Transverse colon (tissue), 4 donors: Measurements from ENCODE around the gene TH. TPM values are rescaled to one million over a fixed set of nuclear protein-coding genes. Genes with fewer than 3 reads are reported as not detected.

ENCODE experiments used
- DNase-seq: peaks from one replicate; pipeline ENCODE4 v3.0.0-alpha.2; 2019
- H3K27ac ChIP-seq, 4 donors: fragments of 200-600 bp; sonication (generic); 2 replicates each; pipeline ENCODE4 v1.5.1; 2016 to 2018; ENCODE audit warnings: inconsistent platforms in 4 of 4
- H3K27me3 ChIP-seq: fragments of 200-600 bp; sonication (generic); 2 replicates; pipeline ENCODE4 v1.5.1; 2017; ENCODE audit warnings: inconsistent platforms
- H3K36me3 ChIP-seq, 4 donors: fragments of 200-600 bp; sonication (generic); 2 replicates each; pipeline ENCODE4 v1.5.1; 2017 to 2019; ENCODE audit warnings: inconsistent platforms in 4 of 4
- H3K4me1 ChIP-seq, 4 donors: fragments of 200-600 bp; sonication (generic); 2 replicates each; pipeline ENCODE4 v1.5.1; 2017 to 2020; ENCODE audit warnings: inconsistent platforms in 4 of 4
- H3K4me3 ChIP-seq, 4 donors: fragments of 200-600 bp; sonication (generic); 1 replicate in 1 of 4; 2 replicates in 3 of 4; pipeline versions ENCODE4 v1.5.1 to v1.6.1; 2017 to 2019; ENCODE audit warnings: inconsistent platforms in 4 of 4
- H3K9me3 ChIP-seq, 2 donors: fragments of 200-600 bp; sonication (generic); 2 replicates each; pipeline ENCODE4 v1.5.1; 2017 to 2019; ENCODE audit warnings: inconsistent platforms in 2 of 2
- EP300 ChIP-seq: sonication (generic); formaldehyde crosslinking; IDR thresholded peaks from one replicate; pipeline ENCODE4 v1.6.1; 2017; ENCODE audit warnings: antibody characterized with exemption, low read depth
- POLR2A ChIP-seq: fragments of 450-650 bp; IDR thresholded peaks from one replicate; pipeline ENCODE4 v1.6.1; 2016; ENCODE audit warnings: antibody characterized with exemption, mild to moderate bottlenecking, moderate library complexity
- POLR2AphosphoS5 ChIP-seq, 3 donors: sonication (generic); formaldehyde crosslinking; IDR thresholded peaks; one replicate each; pipeline ENCODE4 v1.6.1; 2016; ENCODE audit warnings: antibody characterized with exemption in 3 of 3
- WGBS, 2 donors: methylation state at CpG; one replicate each; pipeline ENCODE4 v1.1.5; 2018; ENCODE audit warnings: low coverage in 1 of 2; 5-methylcytosine and 5-hydroxymethylcytosine counted together
- in situ Hi-C, 4 donors: fragments of 200-750 bp; cut with MboI; loops; one replicate each; pipeline versions ENCODE4 v1.15.0 to v1.15.1; 2017; ENCODE audit warnings: low sequenced_read_pairs in 3 of 4, low pct_ligation_motif_present in 1 of 4, low pct_unique_long_range_greater_than_20kb in 1 of 4
- intact Hi-C: fragments of 100-400 bp; cut with DNase I; formaldehyde crosslinking; loops from one replicate; pipeline ENCODE4 v1.15.1; 2023; ENCODE audit warnings: low total_unique reads
- total RNA-seq, 4 donors: library from RNA; depleted of rRNA; stranded (reverse); fragments of >200 nt; gene quantifications; one replicate each; pipeline ENCODE4 v1.1.0, GENCODE V29; 2016
- TF ChIP-seq, protein P1 (sequence below), 5 experiments: fragments of 200-600 bp in 3 of 5; fragments of 450-650 bp in 2 of 5; sonication (generic) in 3 of 5; IDR thresholded peaks; 1 replicate in 2 of 5; 2 replicates in 3 of 5; pipeline ENCODE4 v1.5.1; 2016 to 2017; ENCODE audit warnings: antibody characterized with exemption in 5 of 5, inconsistent platforms in 3 of 5, mild to moderate bottlenecking in 2 of 5, moderate library complexity in 1 of 5

Gene TH
- total RNA-seq, 4 donors from 2014 or later = not detected

DNA sequence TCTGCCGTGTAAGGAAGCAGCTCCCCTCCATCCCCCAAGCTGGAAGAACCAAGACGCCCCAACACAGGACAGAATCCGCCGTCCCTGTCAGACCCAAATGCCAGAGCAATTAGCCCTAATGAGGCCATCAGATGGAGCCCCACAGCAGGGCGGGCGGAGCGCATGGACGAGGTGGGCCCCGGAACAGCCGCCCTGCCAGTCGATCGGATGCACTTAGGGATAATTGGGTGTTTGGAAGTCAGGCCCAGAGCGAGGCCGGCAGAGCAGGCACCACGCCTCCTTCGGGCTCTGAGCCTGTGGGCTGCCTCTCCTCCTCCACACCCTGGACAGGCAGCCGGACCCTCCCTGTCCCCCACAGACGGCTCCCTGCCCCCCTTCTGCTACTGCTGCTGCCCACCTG lies 5.5 kb upstream of the TH start:
- 43% methylated on average over 18 of the region's 18 CpGs; no CpG with 5 or more reads in 1 of the 2 donors for WGBS, 2 donors
- no peak for DNase-seq
- no peaks in the 10 kb centered on the region for H3K4me1 ChIP-seq
- intact Hi-C loops (no loop called here), in situ Hi-C loops (loop anchor here in 1 of 4 donors (25.0 kb wide), 2 partner anchors 110 to 235 kb away; partner anchors contain the start of gene TSSC4)
- H3K27ac ChIP-seq = no peak overlapping the region
- no peak overlapping the region for H3K4me3 ChIP-seq
- H3K36me3 ChIP-seq = no peaks in the 10 kb centered on the region
- peaks cover 20% of the 10 kb centered on the region for H3K27me3 ChIP-seq
- TF ChIP-seq POLR2A (no peak), EP300 (no peak), POLR2AphosphoS5 (IDR thresholded peaks at IDR 0.05) (no peak)
- TF ChIP-seq, protein P1, sequence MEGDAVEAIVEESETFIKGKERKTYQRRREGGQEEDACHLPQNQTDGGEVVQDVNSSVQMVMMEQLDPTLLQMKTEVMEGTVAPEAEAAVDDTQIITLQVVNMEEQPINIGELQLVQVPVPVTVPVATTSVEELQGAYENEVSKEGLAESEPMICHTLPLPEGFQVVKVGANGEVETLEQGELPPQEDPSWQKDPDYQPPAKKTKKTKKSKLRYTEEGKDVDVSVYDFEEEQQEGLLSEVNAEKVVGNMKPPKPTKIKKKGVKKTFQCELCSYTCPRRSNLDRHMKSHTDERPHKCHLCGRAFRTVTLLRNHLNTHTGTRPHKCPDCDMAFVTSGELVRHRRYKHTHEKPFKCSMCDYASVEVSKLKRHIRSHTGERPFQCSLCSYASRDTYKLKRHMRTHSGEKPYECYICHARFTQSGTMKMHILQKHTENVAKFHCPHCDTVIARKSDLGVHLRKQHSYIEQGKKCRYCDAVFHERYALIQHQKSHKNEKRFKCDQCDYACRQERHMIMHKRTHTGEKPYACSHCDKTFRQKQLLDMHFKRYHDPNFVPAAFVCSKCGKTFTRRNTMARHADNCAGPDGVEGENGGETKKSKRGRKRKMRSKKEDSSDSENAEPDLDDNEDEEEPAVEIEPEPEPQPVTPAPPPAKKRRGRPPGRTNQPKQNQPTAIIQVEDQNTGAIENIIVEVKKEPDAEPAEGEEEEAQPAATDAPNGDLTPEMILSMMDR (IDR thresholded peaks at IDR 0.05) = no peak
- H3K9me3 ChIP-seq = no peaks in the 10 kb centered on the region

DNA sequence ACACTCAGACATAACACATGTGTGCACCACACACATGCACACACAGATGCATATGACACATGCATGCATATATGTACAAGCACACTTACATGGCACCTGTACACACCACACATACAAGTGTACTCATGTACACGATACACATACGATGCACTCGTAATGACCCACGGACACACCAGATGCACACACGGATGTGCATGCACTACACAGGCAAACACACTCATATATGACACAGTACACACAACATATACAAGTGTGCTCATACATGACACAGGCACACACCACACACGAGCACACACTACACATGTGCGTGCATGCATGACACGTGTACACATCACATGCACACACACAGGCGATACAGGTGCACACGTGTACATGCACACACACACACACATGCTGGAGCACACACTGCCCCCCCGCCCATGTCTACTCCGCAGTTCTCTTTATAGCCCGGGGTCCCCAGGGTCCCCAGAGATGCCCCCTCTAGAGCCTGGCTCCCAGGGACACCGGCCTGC lies 4.8 kb upstream of the TH start:
- in situ Hi-C loops = loop anchor here in 1 of 4 donors (25.0 kb wide), 2 partner anchors 111 to 236 kb away; partner anchors contain the start of gene TSSC4
- Histone ChIP-seq H3K27ac (no peak overlapping the region), H3K4me1 (no peaks in the 10 kb centered on the region), H3K9me3 (no peaks in the 10 kb centered on the region), H3K27me3 (peaks cover 14% of the 10 kb centered on the region), H3K4me3 (no peak overlapping the region), H3K36me3 (no peaks in the 10 kb centered on the region)
- DNase-seq = no peak
- WGBS, 2 donors = 80 to 90% methylated on average over 1 to 14 of the region's 14 CpGs
- TF ChIP-seq POLR2AphosphoS5 (IDR thresholded peaks at IDR 0.05) = no peak
- intact Hi-C loops = no loop called here

DNA sequence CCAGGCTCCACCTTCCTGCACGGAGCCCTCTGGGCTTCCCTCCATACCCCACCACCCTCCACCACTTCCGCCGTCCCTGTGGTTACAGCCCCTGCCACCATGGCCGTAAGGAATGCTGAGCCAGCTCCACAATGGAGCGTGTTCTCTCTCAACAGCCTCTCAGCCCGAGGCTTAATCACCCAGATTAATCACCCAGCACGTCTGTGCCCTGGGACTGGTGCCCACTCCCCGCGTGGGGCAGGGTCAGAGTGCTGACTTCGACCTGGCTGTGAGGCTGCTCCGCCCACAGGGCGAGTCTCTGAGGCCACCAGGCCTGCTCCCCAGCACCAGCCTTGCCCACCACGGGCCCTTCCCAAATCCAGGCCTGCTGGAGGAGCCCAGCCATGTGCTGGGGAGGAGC lies 4.0 kb upstream of the TH start:
- in situ Hi-C loops = loop anchor here in 1 of 4 donors (25.0 kb wide), 2 partner anchors 112 to 237 kb away; partner anchors contain the start of gene TSSC4
- TF ChIP-seq POLR2AphosphoS5 (IDR thresholded peaks at IDR 0.05) (no peak), POLR2A (no peak), EP300 (no peak)
- TF ChIP-seq, protein P1 (IDR thresholded peaks at IDR 0.05) = no peak
- 48% methylated on average over 12 of the region's 13 CpGs; no CpG with 5 or more reads in 1 of the 2 donors for WGBS, 2 donors
- Histone ChIP-seq H3K27ac (no peak overlapping the region), H3K9me3 (no peaks in the 10 kb centered on the region), H3K36me3 (no peaks in the 10 kb centered on the region), H3K4me3 (no peak overlapping the region), H3K4me1 (no peaks in the 10 kb centered on the region), H3K27me3 (peaks cover 8% of the 10 kb centered on the region)
- no peak for DNase-seq
- intact Hi-C loops = no loop called here

DNA sequence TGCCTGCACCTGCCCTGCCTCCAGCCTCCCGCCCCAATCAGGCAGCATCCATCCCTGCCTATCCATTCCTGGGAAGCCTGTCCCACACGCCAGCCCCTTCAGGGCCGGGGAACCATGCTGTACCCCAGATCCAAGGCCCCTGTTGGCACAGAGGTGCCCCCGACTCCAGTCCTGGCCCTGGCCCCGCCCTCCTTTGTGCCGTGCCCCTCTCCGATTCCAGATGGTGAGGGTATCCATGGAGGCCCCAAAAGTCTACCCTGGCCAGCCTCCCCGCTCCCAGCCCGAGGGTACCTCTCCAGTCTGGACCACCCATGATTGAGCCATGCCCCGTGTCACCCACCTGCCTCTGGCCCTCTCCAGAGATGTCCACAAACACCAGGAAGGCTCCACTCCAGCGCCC lies 2.7 kb upstream of the TH start:
- intact Hi-C loops = no loop called here
- TF ChIP-seq POLR2A (no peak), POLR2AphosphoS5 (IDR thresholded peaks at IDR 0.05) (no peak), EP300 (no peak)
- TF ChIP-seq, protein P1 (IDR thresholded peaks at IDR 0.05) = no peak
- H3K27ac ChIP-seq = no peak overlapping the region
- WGBS, 2 donors = 78% methylated on average over 11 of the region's 11 CpGs; no CpG with 5 or more reads in 1 of the 2 donors
- no peak for DNase-seq
- no peaks in the 10 kb centered on the region for H3K4me1 ChIP-seq
- no peaks in the 10 kb centered on the region for H3K9me3 ChIP-seq
- no peaks in the 10 kb centered on the region for H3K36me3 ChIP-seq
- no peak overlapping the region for H3K4me3 ChIP-seq
- in situ Hi-C loops = loop anchor here in 3 of 4 donors (25.0 kb wide), 2 partner anchors 462 to 487 kb away; partner anchors contain the start of gene KRTAP5-6 (in 2 of the 3)
- H3K27me3 ChIP-seq = peaks cover 6% of the 10 kb centered on the region
